A549 (cell line): Measurements from ENCODE around the gene CEPT1. TPM values are rescaled to one million over a fixed set of nuclear protein-coding genes. Genes with fewer than 3 reads are reported as not detected.

Experiments
- ATAC-seq, 2 experiments: fragments of 200-7000 bp in 1 of 2; fragments of >200 bp in 1 of 2; cut with Nextera tagmentation in 1 of 2; cut with Tn5 transposase in 1 of 2; 3 replicates each; pipeline versions ENCODE4 v1.8.0 to v1.9.1; 2018 to 2020; ENCODE audit warnings: mild to moderate bottlenecking in 1 of 2, moderate library complexity in 1 of 2
- CTCF ChIA-PET: fragments of 300-600 bp; sonication (Branson Sonifier 250); formaldehyde crosslinking; extraction: SDS; loops from one replicate; lab custom pipeline; 2021; ENCODE audit warnings: antibody characterized with exemption, inconsistent platforms; lab: Yijun Ruan, JAX
- POLR2A ChIA-PET: fragments of 350-600 bp; formaldehyde crosslinking; extraction: SDS; loops from one replicate; lab custom pipeline; 2021; ENCODE audit warnings: antibody characterized with exemption, inconsistent platforms; lab: Yijun Ruan, JAX
- DNase-seq, 2 experiments: peaks; one replicate each; pipeline versions ENCODE4 v3.0.0 to v3.0.0-alpha.2; 2011 to 2016; ENCODE audit warnings: low read depth in 1 of 2, low spot score in 1 of 2
- FAIRE-seq: peaks from 2 replicates; lab custom pipeline; 2011; peaks lifted over from hg19 to GRCh38; lab: Jason Lieb, UNC
- H3K27ac ChIP-seq, 2 experiments: fragments of >200 bp; sonication (Bioruptor Twin); formaldehyde crosslinking; 3 replicates each; pipeline ENCODE4 v1.5.1; 2016 to 2017
- H3K4me1 ChIP-seq: fragments of >200 bp; sonication (Bioruptor Twin); formaldehyde crosslinking; 3 replicates; pipeline ENCODE4 v1.6.1; 2016
- H3K4me2 ChIP-seq: fragments of >200 bp; sonication (Bioruptor Twin); formaldehyde crosslinking; 3 replicates; pipeline ENCODE4 v1.6.1; 2016
- H3K4me3 ChIP-seq: fragments of >200 bp; sonication (Bioruptor Twin); formaldehyde crosslinking; 3 replicates; pipeline ENCODE4 v1.5.1; 2016
- H3K9me3 ChIP-seq: fragments of >200 bp; sonication (Bioruptor Twin); formaldehyde crosslinking; 3 replicates; pipeline ENCODE4 v1.6.1; 2016
- BHLHE40 ChIP-seq: IDR thresholded peaks from 2 replicates; pipeline ENCODE4 v1.6.1; 2012; ENCODE audit warnings: low read depth, low read length, inconsistent platforms
- CHD2 ChIP-seq: fragments of 150-350 bp; IDR thresholded peaks from 2 replicates; pipeline ENCODE4 v1.6.1; 2014; ENCODE audit warnings: low read length; ENCODE audit not compliant: partially characterized antibody
- CTCF ChIP-seq: fragments of >200 bp; sonication (Bioruptor Twin); formaldehyde crosslinking; IDR thresholded peaks from 3 replicates; pipeline ENCODE4 v1.5.1; 2016
- EHF ChIP-seq: fragments of 250-450 bp; sonication (Bioruptor Pico); IDR thresholded peaks from 2 replicates; pipeline ENCODE4 v1.5.0; 2020; ENCODE audit warnings: mild to moderate bottlenecking
- EP300 ChIP-seq, 2 experiments: fragments of >200 bp; sonication (Bioruptor Twin); formaldehyde crosslinking; IDR thresholded peaks; 2 replicates in 1 of 2; 3 replicates in 1 of 2; pipeline ENCODE4 v1.6.1; 2016 to 2017
- ESRRA ChIP-seq: fragments of 150-350 bp; IDR thresholded peaks from 2 replicates; pipeline ENCODE4 v1.6.1; 2014; ENCODE audit warnings: mild to moderate bottlenecking, low read length, borderline replicate concordance
- FOXS1 ChIP-seq: fragments of 250-450 bp; sonication (Bioruptor Pico); IDR thresholded peaks from 2 replicates; pipeline ENCODE4 v1.5.0; 2020; ENCODE audit warnings: mild to moderate bottlenecking, moderate library complexity
- HDAC2 ChIP-seq: fragments of 200-600 bp; sonication (generic); IDR thresholded peaks from 2 replicates; pipeline ENCODE4 v1.6.1; 2016
- HMGXB4 ChIP-seq: fragments of 250-450 bp; sonication (Bioruptor Pico); IDR thresholded peaks from 2 replicates; pipeline ENCODE4 v1.5.0; 2021; ENCODE audit warnings: mild to moderate bottlenecking, moderate library complexity, borderline replicate concordance
- HOXB13 ChIP-seq: fragments of 250-450 bp; sonication (Bioruptor Pico); IDR thresholded peaks from 2 replicates; pipeline ENCODE4 v1.5.0; 2020; ENCODE audit warnings: low read depth, mild to moderate bottlenecking, moderate library complexity
- HOXB5 ChIP-seq: fragments of 250-450 bp; sonication (Bioruptor Pico); IDR thresholded peaks from 2 replicates; pipeline ENCODE4 v1.5.0; 2020; ENCODE audit warnings: mild to moderate bottlenecking, moderate library complexity
- JUN ChIP-seq, 2 experiments: fragments of >200 bp; sonication (Bioruptor Twin); formaldehyde crosslinking; IDR thresholded peaks; 2 replicates in 1 of 2; 3 replicates in 1 of 2; pipeline ENCODE4 v1.6.1; 2016 to 2017
- JUNB ChIP-seq: fragments of >200 bp; sonication (Bioruptor Twin); formaldehyde crosslinking; IDR thresholded peaks from 2 replicates; pipeline ENCODE4 v1.6.1; 2016
- MAFK ChIP-seq: fragments of 450-650 bp; IDR thresholded peaks from 2 replicates; pipeline ENCODE4 v1.6.1; 2014; ENCODE audit not compliant: partially characterized antibody
- MAX ChIP-seq: IDR thresholded peaks from 2 replicates; pipeline ENCODE4 v1.6.1; 2012
- MYC ChIP-seq: IDR thresholded peaks from 2 replicates; pipeline ENCODE4 v1.6.1; 2012; ENCODE audit warnings: mild to moderate bottlenecking, inconsistent platforms, low read length, improper control_type of control experiment, borderline replicate concordance
- PBX3 ChIP-seq: IDR thresholded peaks from 2 replicates; pipeline ENCODE4 v1.6.1; 2012
- REST ChIP-seq: fragments of 200-600 bp; sonication (generic); IDR thresholded peaks from 2 replicates; pipeline ENCODE4 v1.6.1; 2016; ENCODE audit warnings: antibody characterized with exemption, mild to moderate bottlenecking, moderate library complexity
- RNF2 ChIP-seq: fragments of 200-600 bp; sonication (generic); IDR thresholded peaks from 2 replicates; pipeline ENCODE4 v1.6.1; 2016; ENCODE audit warnings: low read depth, mild to moderate bottlenecking, antibody characterized with exemption, moderate library complexity, borderline replicate concordance
- ZFP36 ChIP-seq: fragments of 450-650 bp; IDR thresholded peaks from 2 replicates; pipeline ENCODE4 v1.6.1; 2014; ENCODE audit warnings: borderline replicate concordance; ENCODE audit not compliant: partially characterized antibody
- ZNF302 ChIP-seq: fragments of 250-450 bp; sonication (Bioruptor Pico); IDR thresholded peaks from 2 replicates; pipeline ENCODE4 v1.9.0; 2021; ENCODE audit warnings: inconsistent platforms, mild to moderate bottlenecking, moderate library complexity
- WGBS: methylation state at CpG from one replicate; pipeline ENCODE4 v1.1.6; 2017; ENCODE audit errors: missing lambda C conversion rate; 5-methylcytosine and 5-hydroxymethylcytosine counted together
- polyA plus RNA-seq, 4 experiments: library from polyadenylated mRNA; depleted of rRNA in 3 of 4; stranded (reverse); fragments of >200 nt; fragmentation: RNase III in 1 of 4; extraction: RNeasy Plus Mini Kit Qiagen cat#74134 plus additional on column Dnase treatment in 1 of 4; gene quantifications; 2 replicates in 3 of 4; 3 replicates in 1 of 4; pipeline ENCODE4 v1.2.3, GENCODE V29; 2011 to 2017

CEPT1 gene
- polyA plus RNA-seq, 2 of the 4 experiments (the other 2 are of a cell fraction): 12.3 to 26.2 TPM

- FAIRE-seq (no peak), DNase-seq (no peak), ATAC-seq (no peak)
- CTCF ChIA-PET: interaction anchor here (0.6 to 13.8 kb wide), 4 partner anchors 23 to 551 kb away, joined by 3 to 174 read pairs (median 4); no protein-coding TSS in a partner anchor
- Histone ChIP-seq H3K4me1 (no peaks in the 10 kb centered on the region), H3K4me2 (no peak overlapping the region), H3K27ac (no peak overlapping the region), H3K9me3 (no peaks in the 10 kb centered on the region), H3K4me3 (no peak overlapping the region)
- 66% methylated on average over 8 of the region's 8 CpGs for WGBS
- POLR2A ChIA-PET: no interaction called here
- TF ChIP-seq EHF (CRISPR knock-in tag): no peak
- TF ChIP-seq HOXB13: no peak
- no peak for TF ChIP-seq MYC
- TF ChIP-seq, all 56 proteins: peak for 0
Observed at GRCh38 chr1:111218701-111219556, 78.9 kb downstream of the CEPT1 start.

- POLR2A ChIA-PET: no interaction called here
Observed at GRCh38 chr1:111219557-111220286, 79.7 kb downstream of the CEPT1 start.

GRCh38 chr1:111220302-111220890 lies 80.4 kb downstream of the CEPT1 start:
- ATAC-seq: no peak
- no peak overlapping the region for H3K27ac ChIP-seq
- FAIRE-seq: no peak
- POLR2A ChIA-PET: no interaction called here
- H3K4me2 ChIP-seq: no peak overlapping the region
- WGBS: 72% methylated on average over 5 of the region's 6 CpGs
- DNase-seq: no peak
- no peak overlapping the region for H3K4me3 ChIP-seq
- TF ChIP-seq CTCF (no peak), HDAC2 (no peak), EP300 (IDR thresholded peaks at IDR 0.05) (no peak), HOXB5 (CRISPR knock-in tag) (no peak), RNF2 (no peak), JUN (IDR thresholded peaks at IDR 0.05) (no peak), MAFK (no peak), MAX (no peak), HMGXB4 (CRISPR knock-in tag) (no peak), PBX3 (no peak), CHD2 (no peak), ESRRA (no peak), FOXS1 (CRISPR knock-in tag) (no peak), REST (no peak)
- TF ChIP-seq, all 56 proteins: peak for 0
- H3K9me3 ChIP-seq: no peaks in the 10 kb centered on the region
- CTCF ChIA-PET: interaction anchor here (1.1 to 13.8 kb wide), 3 partner anchors 21 to 177 kb away, joined by 3 to 174 read pairs (median 5); no protein-coding TSS in a partner anchor
- no peaks in the 10 kb centered on the region for H3K4me1 ChIP-seq

More at GRCh38 chr1:111219557-111220286, 79.7 kb downstream of the CEPT1 start:
- ATAC-seq: no peak
- no peak for FAIRE-seq
- CTCF ChIA-PET: interaction anchor here (0.7 to 13.8 kb wide), 4 partner anchors 21 to 550 kb away, joined by 3 to 174 read pairs (median 4); no protein-coding TSS in a partner anchor
- no peaks in the 10 kb centered on the region for H3K9me3 ChIP-seq
- TF ChIP-seq EP300 (IDR thresholded peaks at IDR 0.05) (no peak), ZFP36 (no peak), ZNF302 (CRISPR knock-in tag) (no peak), JUNB (no peak), BHLHE40 (no peak)
- no peak for DNase-seq
- 59% methylated on average over 5 of the region's 5 CpGs for WGBS
- H3K4me2 ChIP-seq: no peak overlapping the region
- H3K27ac ChIP-seq: no peak overlapping the region
- no peaks in the 10 kb centered on the region for H3K4me1 ChIP-seq
- no peak overlapping the region for H3K4me3 ChIP-seq
